Measurements from ENCODE around the gene SIDT2.

SIDT2 gene

GRCh38 chr11:117239295-117239694 lies 60.8 kb downstream of the SIDT2 start:
- no peak for TF ChIP-seq CTCF (conservative IDR thresholded peaks at IDR 0.05)
- no peak for TF ChIP-seq ZFX (IDR thresholded peaks at IDR 0.05)
- H3K27ac ChIP-seq = no peak overlapping the region
